GM19328 (cell line): ENCODE measurements around the gene STK24.

Experiments used
- ATAC-seq: cut with Tn5 transposase; IDR thresholded peaks from one replicate; pipeline ENCODE4 v1.9.1; 2021; ENCODE audit warnings: mild to moderate bottlenecking, moderate library complexity; ENCODE audit not compliant: unreplicated experiment

The STK24 gene

DNA sequence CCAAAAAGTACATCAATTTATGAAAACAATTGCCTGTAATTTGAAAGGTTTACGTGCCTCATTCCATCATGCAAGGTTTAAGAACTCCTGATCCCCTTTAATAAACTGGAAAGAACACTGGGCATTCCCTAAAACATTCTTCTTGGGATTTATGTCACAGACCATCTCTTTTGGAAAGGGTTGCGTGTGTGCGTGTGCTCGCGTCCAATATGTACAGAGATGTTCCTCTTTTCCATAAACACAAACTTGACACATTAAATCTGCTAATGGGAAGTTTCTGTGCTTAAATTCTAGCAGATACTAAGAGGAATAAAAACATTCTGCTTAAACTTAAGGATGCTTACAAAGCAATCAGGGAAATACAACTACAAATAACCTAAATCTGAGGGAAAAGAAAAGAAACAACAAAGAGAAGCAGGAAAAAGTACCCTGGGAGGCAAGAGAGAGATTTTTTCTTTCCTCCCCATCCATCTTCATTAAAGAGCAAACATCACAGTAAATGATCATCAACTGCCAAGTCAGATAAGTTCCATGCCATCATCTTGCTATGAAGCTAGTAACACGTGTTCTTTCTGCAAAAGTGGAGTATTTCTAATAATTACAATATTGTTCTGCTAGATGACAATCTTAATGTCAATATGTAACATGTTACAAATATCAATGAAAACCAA, 83.7 kb downstream of the STK24 start:
- no peak for ATAC-seq

DNA sequence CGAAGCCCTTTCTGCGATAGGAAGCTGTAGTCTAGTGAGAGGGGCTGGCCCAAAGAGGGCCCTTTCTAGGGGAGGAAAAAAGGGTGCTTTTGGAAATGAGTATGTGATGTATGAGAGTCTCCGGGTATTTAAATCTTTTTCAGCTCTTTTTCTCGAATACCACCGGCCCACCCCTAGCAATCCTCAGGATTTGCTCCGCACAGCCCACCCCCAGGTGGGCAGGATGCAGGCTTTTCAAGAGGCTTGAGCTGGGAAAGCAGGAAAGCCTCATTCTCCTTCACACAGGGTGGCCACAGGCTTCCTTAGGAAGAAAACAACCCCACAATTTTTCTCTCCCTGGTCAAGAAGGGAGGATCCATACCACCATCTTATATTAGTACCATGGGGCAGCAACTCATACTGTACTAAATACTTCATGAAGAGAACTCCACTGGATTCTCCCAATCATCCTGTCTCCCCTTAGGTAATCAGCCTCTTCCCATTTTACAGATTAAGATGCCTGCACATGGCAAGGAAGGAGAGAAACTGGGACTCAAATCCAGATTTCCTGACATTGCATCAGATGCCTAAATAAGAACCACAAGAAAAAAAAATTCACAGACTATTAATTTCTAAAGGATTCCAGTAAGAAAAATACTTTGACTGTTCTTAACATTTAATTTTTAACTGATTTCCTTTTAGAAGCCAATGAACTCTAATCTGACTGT, 84.4 kb downstream of the STK24 start:
- ATAC-seq: no peak

DNA sequence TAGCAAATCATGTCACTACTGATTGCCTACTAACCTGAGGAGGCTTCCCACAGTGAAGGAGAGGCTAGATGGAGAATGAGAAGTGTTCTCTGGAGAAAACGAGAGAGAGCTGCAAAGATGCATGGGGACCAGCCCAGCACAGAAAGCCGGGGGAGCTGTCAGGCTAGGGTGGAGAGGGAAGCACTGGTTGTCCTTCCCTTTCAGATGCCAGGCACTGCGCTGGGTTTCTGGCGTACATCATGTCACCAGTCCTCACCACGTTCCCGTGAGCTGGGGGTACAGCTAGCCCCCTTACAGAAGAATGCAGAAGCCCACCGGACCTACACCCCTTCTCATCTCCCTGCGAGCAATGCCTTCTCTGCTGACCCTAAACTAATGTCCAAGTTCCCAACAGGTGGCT, 86.0 kb downstream of the STK24 start:
- no peak for ATAC-seq

DNA sequence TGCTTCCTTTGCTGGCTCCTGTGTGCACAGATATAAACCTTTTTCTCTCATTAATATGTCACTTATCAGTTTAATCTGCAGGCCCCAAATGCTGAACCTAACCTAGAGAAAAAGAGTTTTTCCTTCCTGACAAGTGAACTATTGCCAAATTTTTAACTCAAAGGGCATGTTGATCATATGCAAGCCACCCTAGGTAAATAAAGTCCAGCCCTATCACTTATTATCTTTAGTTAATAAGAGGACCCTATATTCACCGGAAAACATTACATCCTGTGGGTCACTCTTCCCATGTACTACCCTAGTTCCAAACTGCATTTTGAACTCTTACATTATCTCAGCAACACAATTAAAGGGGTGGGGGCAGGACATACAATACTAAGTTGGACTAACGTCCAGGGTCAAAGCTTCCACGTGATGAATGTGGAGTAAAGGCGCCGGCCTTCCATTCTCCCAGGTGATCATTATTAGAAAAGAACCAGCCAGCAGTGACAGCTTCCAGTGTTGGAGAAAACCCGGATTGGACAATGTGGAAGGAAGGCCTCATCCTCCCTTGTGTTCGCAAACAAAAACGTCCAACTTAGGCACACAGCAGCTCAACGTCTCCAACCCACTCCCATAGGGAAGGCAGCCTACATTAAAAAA, 86.6 kb downstream of the STK24 start:
- no peak for ATAC-seq

DNA sequence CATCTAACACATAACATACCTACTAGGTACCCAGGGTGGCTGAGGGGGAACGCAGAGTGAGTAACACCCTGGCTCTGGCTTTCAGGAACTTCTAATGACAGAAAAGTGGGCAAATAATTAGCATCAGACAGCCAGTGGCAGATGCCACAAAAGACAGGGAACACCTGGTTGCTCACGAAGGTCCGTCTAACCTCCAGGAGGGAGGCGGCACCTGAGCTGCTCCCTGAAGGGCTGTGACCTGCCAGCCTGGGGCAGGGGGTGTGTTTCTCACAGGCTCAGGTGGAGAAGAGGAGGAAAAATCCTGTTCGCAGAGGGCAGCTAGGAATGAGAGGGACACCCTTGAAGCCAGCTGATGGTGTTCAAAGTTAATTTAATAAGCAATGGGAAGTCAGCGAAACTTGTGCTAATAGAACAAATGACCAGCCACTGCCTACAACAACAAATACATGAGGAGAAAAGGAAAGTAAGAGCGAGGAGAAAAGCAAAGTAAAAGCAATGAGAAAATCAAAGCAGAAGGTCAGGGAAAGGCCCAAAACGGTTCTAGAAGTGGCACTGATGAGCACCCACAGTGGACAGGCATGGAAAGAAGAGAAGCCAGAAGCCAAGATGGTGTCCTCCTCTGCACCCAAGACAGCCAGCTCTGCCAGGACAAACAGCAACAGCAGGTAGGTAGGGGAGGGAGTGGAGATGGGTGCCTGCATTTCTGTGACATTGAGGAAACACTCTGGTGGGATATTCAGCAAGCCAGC, 87.3 kb downstream of the STK24 start:
- ATAC-seq: no peak

DNA sequence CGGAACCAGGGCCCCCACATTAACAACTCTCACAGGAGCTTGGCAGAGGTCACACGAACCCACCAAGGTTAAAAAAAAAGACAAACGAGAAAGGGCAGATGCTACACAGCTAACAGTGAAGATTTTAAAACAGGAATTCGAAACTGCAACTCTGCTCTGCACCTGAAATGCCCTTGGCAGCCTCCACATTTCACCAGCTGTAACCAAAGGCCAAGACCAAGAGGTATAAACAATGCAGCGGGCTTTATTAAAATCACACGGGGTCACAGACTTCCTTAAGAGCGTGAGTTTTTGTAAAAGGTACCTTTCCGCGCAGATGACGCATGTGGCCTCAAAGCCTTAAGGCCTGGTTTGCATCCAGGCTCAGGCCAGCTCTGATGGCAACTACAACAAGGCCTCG, 88.2 kb downstream of the STK24 start:
- peak; percentile 69 for ATAC-seq

DNA sequence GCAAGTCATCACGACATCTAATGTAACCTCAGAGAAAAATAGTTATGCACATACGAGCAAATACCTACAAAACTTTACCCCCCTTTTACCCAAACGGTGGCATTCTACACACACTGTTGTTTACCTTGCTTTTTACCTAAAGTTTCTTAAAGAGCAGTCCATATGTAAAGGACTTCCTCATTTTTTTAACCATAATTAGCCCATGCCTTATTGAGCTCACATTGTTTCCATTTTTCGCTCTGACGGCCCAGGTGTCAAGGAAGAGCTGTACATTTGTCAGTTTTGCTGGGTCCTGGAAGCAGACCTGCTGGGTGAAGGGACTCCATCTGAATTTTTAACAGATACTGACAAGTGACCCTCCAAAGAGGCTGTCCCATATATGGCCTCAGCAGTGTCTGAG, 89.4 kb downstream of the STK24 start:
- no peak for ATAC-seq

DNA sequence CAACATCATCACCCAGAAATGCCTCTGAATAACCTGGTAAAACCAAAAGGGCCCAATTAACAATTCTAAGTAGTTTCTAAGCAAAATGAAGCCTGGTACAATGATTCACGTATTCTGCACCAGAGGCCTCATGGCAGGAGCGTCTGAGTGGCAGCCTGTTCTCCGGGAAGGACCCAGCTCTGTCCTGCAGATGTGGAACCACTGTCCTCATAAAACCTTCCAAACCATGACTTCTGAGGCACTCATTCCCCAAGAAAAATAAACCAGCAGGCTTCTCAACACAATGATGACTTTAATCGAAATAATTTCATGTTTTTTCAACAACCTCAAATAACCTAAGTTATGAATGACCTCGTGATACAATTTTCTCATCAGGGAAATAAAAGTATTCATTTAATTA, 89.9 kb downstream of the STK24 start:
- no peak for ATAC-seq

DNA sequence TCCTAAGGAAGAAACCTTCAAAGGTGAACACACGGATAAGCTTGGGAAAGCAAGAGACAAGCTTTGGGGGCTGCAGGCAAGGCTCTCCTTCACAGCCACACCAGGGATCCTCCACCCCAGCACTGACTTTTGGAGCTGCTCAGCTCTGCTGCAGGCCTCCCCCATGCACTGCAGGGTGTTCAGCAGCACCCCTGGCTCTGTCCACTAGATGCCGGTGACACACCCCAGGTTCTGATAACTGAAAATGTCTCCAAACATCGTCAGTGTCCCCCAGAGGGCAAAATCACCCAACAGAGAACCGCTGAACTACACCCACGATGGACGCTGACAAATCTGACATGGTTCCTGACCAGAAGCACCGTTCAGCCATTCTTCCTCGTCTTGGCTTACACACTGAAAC, 90.5 kb downstream of the STK24 start:
- no peak for ATAC-seq

DNA sequence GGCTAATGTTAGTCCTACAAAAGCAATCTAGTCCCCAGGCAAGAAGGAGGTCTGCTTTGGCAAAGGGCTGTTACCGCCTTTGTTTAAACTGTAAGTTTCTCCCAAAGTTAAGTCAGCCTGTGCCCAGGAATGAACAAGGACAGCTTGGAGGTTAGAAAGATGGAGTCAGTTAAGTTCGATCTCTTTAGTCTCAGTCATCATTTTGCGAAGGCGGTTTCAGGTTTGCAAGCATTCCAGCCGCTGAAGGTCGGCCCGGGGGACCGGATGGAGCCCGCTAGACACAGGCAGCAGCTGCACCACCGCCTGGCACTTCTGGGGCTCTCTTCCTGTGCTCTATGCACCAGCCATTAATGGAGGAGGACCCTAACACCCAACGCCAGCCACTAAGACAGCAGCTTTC, 91.3 kb downstream of the STK24 start:
- no peak for ATAC-seq

DNA sequence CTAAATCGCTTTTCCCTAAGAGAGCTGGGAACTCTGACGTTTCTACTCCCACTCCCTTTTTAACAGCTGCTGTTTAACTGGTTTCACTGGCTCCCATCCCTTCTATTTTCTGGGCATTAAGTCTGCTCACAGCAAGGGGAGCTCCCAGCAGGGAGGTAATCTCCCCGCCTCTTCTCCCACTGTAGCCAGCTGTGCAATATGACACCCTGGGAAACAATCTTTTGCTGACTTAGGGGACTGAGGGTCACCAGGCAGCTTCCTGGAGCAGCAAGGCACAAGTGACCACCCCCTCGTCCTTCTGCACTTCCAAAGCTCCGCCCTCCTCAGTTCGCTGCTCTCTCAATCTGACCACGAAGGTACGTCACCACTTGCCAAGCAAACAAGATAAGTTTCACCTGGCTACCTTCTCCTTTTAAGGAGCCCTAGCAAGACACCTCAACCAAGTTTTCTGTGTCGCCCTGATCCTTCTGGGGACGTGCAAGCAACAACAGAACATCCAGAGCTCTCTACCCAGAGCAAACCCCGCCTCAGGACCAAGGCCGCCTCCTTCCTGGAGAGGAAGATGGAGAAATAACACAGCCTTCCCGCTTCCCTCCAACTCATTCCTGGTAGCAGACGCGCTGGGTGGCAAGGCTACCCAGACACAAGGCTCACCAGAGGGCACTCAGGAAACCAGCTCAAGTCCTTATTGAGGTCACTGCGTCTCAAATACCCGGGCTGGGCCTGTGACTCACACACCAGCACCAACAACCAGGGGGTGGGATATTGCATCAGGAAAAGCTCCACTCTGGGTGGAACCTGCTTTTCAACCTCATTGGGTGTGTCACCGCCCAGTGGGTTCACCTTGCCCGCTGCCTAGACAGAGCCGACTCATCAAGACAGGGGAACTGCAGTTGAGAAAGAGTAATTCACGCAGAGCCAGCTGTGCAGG, 92.4 kb downstream of the STK24 start:
- ATAC-seq: no peak

DNA sequence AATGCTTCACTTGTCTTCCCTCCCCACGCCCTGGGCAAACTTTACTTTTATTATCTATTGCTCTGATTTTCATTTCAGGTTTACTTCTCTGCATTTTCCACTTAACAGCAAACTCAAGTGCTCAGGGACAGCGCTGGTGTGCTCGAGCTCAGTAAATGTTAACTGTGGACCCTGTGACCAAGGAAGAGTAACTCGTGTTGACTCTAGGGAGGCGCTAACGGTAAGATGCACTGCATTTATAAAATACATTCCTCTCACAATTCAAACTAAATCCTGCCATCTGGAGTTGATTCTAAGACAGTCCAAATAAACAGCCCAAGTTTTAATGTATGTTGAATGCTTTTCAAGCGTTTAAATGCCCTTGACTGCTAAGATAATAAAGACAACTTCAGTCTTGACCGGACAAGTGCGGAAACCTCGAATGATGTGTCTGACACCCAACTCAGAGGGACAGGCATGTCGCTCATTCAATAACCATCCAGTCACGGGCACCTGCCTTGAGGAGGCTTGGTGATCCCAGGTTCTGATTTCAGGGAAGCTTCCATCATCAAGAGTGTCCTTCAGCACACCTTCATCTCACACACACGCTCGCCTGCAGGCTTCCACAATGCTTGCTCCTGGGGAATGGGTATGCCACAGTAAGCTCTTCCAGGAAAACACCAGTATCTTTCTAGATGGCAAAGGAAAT, 93.2 kb downstream of the STK24 start:
- no peak for ATAC-seq

DNA sequence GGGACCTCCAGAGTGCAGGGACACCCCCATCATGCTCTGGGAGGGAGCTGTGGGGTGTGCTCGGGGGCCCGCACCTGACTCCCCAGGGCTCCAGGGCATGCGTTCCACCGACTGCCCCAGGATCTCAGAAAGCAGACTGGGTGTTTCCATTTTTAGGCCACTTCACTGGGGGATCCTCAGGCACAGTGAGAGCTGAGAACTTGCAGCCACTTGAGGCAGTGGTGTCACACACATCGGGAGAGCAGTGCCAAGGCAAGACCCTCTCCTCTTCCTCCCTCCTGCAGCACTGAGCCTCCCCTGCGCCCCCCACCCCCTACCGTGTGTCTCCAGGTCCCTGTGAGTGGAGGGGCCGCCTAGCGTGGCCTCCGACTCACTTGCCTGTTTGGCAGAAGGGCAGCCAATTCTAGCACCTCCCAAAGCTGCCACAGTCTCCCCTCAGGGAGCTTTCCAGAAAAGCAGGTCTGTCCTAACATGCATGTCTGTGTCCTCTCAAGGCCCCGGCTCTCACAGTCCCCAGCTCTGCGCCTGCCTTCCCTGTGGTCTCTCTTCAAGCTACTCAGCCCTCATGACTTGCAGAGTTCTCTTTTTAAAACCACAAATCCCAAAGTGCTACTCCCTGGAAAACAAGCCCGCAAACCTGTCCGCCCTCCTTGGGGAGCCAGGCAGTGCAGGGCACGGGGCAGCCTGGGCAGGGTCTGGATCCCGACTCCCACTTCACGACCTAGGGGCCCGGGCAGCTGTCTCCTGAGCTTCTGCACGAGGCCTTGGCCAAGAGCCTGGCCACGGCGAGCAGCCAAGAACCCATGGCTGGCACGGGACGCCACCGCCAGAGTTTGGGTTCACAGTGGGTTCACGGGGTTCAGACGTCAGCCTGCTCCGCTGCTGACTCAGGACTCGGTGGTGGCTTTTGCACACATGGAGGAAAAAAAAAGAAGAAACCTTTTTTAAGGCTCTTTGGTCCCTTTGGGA, 94.1 kb downstream of the STK24 start:
- no peak for ATAC-seq

DNA sequence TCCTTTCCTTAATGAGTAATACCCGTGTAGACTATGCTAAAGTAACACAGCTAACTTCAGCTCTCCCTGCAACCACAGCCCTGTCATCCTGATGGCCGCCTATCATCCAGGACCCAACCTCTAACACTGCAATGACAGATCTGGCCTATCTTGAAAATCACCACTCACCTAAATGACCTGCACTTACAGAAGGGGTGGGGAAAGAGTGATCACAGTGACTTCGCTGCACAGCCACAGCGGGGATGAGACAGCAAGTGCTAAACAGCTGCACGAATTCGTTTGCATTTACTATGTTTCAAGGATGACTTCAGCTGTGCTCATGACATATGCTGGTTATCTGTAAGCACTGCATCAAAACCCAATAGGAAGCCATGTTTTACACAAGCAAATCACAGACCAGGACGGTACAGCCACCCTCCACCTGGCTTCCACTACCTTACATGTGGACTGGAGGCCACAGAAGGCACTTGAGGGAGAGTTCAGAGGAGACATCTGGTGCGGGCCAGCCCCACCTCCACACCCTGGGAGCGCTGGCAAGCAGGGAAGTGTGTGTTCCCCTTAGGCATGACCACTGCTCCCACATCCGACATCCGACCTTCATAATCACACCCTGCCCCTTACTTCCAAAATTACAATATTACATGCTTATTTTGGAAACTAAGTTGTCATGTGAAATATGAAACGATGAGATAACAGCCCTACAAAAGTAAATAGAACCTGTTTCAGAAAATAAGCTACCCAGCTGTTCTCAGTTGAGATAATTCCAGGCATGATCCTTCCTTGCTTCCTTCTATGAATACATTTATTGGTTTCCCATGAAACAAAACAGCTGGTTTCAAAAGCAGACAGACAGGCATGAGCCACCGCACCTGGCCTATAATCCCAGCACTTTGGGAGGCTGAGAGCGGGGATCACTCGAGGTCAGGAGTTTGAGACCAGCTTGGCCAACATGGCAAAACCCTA, 95.7 kb downstream of the STK24 start:
- no peak for ATAC-seq

DNA sequence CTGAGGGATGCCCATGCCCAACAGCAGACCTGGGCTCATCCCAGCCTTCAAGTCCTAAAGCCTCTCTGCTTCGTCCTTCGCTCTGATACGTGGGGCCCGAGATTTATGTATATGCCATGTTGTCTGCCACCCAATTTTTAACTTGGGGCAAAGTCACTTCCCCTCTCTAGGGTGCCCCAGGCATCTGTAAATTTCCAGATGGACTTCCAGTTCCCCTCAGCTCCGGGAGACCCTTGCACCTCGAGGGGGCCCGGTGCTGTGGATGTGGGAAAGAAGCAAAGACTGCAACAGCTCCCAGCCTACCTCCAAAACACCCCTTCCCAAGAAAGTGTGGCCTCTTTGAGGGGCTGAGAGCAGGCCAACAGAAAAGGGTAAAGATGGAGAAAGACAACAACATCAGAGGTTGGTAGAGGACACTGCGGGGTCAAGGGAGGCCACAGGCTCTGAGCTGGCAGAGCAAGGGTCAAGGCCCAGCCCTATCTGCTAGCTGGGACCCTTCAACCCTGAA, 97.4 kb downstream of the STK24 start:
- ATAC-seq: no peak

DNA sequence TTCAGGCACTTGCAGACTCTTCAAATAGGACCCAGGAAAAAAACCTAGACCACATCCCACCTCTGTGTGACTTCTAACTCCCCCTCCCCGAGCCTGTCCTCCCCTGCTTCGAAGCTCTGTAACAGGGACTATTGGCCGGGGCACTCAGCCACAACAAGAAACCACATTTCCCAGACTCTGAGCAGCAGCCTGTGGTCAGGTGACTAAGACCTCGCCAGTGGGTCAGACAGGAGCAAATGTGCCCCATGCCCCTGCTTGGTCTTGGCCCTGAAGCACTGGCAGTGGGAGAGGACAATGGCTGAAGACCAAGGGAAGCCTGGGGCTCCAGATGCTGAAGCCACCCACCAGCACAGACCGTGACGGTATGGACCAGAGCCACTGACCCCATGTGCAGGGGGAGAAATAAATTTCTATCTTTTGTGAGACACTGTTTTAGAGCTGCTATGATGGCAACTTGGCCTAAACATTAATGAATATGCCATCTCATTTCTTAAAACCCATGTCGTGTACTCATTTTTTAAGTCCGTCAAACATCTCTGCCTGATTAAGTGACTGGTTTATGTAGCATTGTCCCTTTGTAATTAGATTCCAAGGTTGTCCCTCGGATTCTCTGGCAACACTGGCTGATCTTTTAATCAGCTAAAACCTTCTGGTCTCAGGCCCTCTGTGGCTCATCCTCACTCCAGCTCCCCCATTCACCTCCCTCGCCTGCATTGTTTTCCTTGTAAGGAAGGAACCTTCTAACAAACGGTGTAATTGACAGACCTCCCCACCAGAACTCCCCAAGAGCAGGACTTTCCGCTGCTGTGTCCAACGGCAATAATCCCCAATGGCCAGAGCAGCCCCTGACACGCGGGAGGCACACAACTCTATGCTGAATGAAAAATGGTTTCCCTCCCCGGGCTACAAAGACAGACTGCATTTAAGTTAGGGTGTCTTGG, 98.4 kb downstream of the STK24 start:
- ATAC-seq: no peak
